Renal cortex interstitium (tissue), 11 donors: ENCODE results near the gene PHYHIPL. TPM values are rescaled to one million over a fixed set of nuclear protein-coding genes. Genes with fewer than 3 reads are reported as not detected.

ENCODE experiments used
- DNase-seq, 11 donors: peaks; one replicate each; pipeline ENCODE4 v3.0.0-alpha.2; 2013; ENCODE audit warnings: low read depth in 9 of 11, low spot score in 4 of 11; ENCODE audit errors: extremely low read depth in 1 of 11
- polyA plus RNA-seq, 3 donors: library from polyadenylated mRNA; unstranded; fragments of 120-200 nt; gene quantifications; one replicate each; pipeline ENCODE4 v1.2.1, GENCODE V29; 2013; ENCODE audit not compliant: insufficient read length in 3 of 3

Gene PHYHIPL
- polyA plus RNA-seq, 3 donors: 14.3 to 19.0 (median 16.4) TPM

DNA sequence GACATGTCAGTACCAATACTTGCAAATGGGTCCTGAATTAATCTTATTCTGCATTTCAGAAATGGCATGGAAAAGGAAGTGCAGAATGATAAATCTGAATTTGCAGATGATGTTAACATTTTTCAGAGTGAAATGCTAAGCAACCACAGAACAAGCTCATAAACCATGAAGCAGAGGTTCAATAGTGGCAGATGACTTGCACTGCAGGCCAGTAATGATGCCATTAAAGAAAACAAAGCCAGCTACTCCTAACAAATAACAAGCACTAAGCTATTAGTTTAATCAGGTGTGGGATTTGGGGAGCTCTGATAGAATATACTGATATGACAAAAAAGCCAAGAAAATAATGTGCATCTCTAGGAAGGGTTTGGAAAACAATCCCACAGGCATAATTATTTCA is 100.5 kb downstream of the PHYHIPL start:
- DNase-seq: no peak

GRCh38 chr10:59279476-59279875 is 103.0 kb downstream of the PHYHIPL start:
- DNase-seq: no peak

DNA sequence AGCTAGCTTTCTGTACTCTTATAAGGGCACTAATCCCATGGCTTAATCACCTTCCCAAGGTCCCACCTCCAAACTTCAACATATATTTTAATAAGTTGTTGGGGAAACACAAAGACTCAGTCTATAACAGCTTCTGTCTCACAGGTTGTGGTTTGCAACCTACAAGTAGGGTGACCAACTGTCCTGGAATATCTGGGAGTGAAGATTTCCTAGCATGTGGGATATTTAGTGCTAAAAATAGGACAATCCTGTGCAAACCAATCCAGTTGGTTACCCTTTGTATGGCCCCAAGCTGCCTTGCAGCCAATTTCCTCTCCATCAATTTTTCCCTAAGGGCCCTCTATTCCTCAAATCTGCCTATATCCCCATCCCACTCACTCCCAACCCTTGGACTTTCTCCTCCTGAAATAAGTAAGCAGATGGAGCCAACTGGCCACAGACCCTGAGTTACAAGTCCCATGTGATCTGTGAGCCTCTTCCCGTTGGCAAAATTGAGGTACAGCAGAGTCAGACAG is 103.6 kb downstream of the PHYHIPL start:
- no peak for DNase-seq

GRCh38 chr10:59281861-59282260 is 105.4 kb downstream of the PHYHIPL start:
- DNase-seq: no peak

DNA sequence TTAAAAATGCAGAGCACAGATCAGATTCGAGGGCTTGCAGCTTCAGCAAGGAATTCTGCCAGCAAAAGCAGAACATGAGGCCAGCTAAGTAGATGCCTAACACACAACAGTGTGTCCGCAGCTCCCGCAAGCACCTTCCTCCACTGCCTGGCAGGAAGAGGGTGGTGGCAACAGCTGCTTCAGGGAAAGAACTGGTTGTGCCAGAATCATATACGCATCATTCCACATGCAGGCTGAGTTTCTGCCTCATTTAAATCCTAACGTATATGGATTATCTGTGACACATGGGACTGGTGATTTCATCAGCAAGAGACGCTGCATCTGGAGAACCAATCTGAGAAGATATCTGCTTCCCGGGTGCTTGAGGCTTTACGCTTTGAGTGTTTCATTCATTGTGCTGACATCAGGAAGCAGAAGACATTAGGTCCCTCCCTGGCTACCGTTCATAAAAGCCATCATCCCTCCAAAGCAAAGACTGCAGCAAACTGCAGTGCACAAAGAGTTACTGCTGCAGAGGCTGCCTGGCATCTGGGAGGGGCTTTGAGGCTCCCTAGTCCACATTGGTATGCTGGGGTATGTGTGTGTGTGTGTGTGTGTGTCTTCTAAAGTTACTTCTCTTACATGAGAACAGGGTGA is 107.1 kb downstream of the PHYHIPL start:
- DNase-seq: peak in 1 of 11 donors; percentile 12

DNA sequence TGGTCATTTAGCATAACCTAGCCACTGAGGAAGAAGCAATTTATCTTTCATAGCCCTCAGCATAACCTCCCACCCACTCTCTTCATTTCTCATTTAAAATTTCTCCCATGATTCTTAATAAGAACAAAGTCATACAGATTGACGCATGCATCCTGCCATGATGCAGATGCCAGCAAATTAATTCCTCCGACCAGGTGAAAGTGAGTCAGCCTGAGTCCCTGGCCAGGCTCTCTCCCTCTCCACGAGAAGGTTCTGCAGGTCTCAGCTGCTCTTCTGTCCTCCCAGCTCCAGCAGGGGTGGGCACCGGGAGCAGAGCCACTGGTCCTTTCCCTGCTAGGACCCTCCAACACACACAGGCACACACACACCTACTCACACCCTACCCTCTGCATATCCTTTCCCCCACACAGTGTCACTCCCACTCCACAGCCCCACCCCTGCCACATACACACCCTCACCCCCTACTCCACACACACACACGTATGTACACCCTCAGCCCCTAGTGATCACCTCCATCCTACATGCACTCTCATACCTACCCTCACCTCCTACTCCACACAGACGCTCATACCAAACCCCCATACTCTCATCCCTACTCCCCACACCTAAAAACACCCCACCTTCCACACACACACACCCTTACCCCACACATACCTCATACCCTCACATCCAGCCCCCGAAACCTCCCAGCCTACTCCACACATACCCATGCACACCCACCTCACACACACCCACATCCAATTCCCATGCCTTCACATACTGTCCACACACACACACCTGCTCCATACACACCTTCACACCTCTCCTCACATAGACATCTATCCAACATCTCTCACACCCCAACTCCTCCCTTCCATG is 107.9 kb downstream of the PHYHIPL start:
- no peak for DNase-seq

GRCh38 chr10:59285073-59285472 is 108.6 kb downstream of the PHYHIPL start:
- no peak for DNase-seq

GRCh38 chr10:59285848-59286247 is 109.4 kb downstream of the PHYHIPL start:
- DNase-seq: no peak

DNA sequence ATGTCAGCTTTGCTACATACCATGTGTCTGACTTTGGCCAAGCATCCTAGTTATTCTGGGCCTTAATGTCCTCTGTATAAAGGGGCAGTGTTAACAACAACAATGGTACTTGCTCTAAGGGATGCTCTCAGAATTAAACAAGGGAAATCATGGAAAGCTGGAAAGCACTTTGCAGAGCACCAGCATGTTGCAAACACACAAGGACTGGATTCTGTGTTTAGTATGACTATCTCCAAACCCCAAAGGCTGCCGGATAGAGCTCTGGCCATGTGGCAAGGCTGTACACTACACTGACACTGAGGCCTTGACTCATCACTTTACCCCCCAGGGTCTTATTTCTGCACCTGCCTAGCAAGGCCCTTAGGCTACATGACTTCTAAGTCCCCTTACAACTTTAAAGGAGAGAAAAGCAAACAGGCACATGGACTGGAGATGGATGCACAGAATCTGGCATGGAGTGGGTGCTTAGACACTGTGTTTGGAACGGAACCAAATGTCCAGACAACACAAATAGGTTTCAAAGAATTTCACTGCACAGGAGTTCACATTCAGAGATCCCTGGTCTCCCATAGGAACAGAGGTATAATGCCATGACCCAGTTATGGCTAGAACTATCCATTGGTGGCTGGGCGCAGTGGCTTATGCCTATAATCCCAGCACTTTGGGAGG is 111.3 kb downstream of the PHYHIPL start:
- DNase-seq: no peak

GRCh38 chr10:59289853-59290252 is 113.4 kb downstream of the PHYHIPL start:
- no peak for DNase-seq

DNA sequence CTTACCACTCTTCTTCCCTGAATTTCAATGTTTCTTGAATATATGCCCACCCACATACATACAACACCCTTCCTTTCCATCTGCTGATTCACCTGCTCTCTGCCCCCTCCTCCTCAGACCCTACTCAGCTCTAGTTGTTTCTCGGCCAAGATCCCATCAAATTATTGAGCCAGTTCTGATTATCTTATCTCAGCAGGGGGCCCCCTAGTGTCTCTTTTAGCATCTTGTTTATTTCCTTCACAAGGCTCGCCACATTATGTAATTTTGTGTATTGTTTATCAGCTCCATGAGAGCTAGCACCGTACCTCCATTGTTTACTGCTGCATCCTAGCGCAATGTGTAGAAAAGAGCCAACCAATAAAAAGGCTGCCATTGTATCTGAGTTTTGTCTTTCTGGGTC is 114.0 kb downstream of the PHYHIPL start:
- no peak for DNase-seq

Other genes starting within 250 kb of the PHYHIPL start
- gene FAM13C, start 185.9 kb downstream of the PHYHIPL start, polyA plus RNA-seq: 1 to 10 TPM; 7.1 to 7.6 (median 7.5) TPM